HepG2 (cell line): ENCODE measurements around the gene RNF10. TPM values are rescaled to one million over a fixed set of nuclear protein-coding genes. Genes with fewer than 3 reads are reported as not detected.

Source experiments
- ATAC-seq: fragments of 200-7000 bp; cut with Tn5 transposase; 3 replicates; pipeline ENCODE4 v1.9.1; 2020; ENCODE audit warnings: mild to moderate bottlenecking, moderate library complexity
- BruUV-seq: library from RNA; stranded (reverse); fragments of 400-500 nt; replicated peaks from 2 replicates; lab custom pipeline; 2021; lab: Mats Ljungman, UMichigan
- CTCF ChIA-PET: fragments of 300-600 bp; formaldehyde crosslinking; extraction: SDS; loops from one replicate; lab custom pipeline; 2021; ENCODE audit warnings: low total read pairs, inconsistent platforms, low intra/inter-chr PET ratio; lab: Yijun Ruan, JAX
- POLR2A ChIA-PET: fragments of 350-600 bp; sonication (Branson Sonifier 250); formaldehyde crosslinking; loops from one replicate; lab custom pipeline; 2020; ENCODE audit warnings: antibody characterized with exemption, inconsistent platforms; lab: Yijun Ruan, JAX
- DNase-seq: peaks from one replicate; pipeline ENCODE4 v3.0.0-alpha.2; 2015; ENCODE audit warnings: low spot score
- FAIRE-seq: peaks from 3 replicates; lab custom pipeline; 2011; peaks lifted over from hg19 to GRCh38; lab: Jason Lieb, UNC
- H2AFZ ChIP-seq: one replicate; pipeline ENCODE4 v1.6.1; 2011; ENCODE audit warnings: low read length, inconsistent platforms
- H3K27ac ChIP-seq: fragments of 300-600 bp; 3 replicates; pipeline ENCODE4 v1.8.0; 2011; ENCODE audit warnings: mixed run types, mild to moderate bottlenecking, mixed read lengths, low read length, inconsistent platforms; ENCODE audit not compliant: insufficient read depth; ENCODE audit errors: extremely low read length
- H3K27me3 ChIP-seq, 2 experiments: fragments of 200-600 bp in 1 of 2; 2 replicates in 1 of 2; 3 replicates in 1 of 2; pipeline versions ENCODE4 v1.6.0 to v1.8.0; 2011; ENCODE audit warnings: low read length in 2 of 2, mild to moderate bottlenecking in 2 of 2, moderate library complexity in 2 of 2, inconsistent platforms in 1 of 2; ENCODE audit not compliant: insufficient read depth in 2 of 2, control insufficient read depth in 1 of 2
- H3K36me3 ChIP-seq, 2 experiments: fragments of 200-600 bp in 1 of 2; replicated peaks in 1 of 2; 2 replicates in 1 of 2; 3 replicates in 1 of 2; pipeline versions ENCODE4 v1.5.1 to v1.8.0; 2011; ENCODE audit warnings: low read length in 2 of 2, inconsistent platforms in 1 of 2; ENCODE audit not compliant: insufficient read depth in 2 of 2, control insufficient read depth in 1 of 2
- H3K4me1 ChIP-seq: 2 replicates; pipeline ENCODE4 v1.5.1; 2012; ENCODE audit warnings: low read length, inconsistent platforms; ENCODE audit not compliant: insufficient read depth
- H3K4me2 ChIP-seq: 2 replicates; pipeline ENCODE4 v1.6.0; 2011; ENCODE audit warnings: low read depth, low read length, inconsistent platforms
- H3K4me3 ChIP-seq, 3 experiments: fragments of 200-600 bp in 1 of 3; sonication (generic), shearing (Covaris generic) in 1 of 3; replicated peaks in 1 of 3; 2 replicates each; pipeline ENCODE4 v1.5.1; 2011 to 2016; ENCODE audit warnings: low read length in 3 of 3, inconsistent platforms in 2 of 3, low read depth in 2 of 3, mild to moderate bottlenecking in 2 of 3, control low read depth in 1 of 3, mixed read lengths in 1 of 3; ENCODE audit not compliant: insufficient read depth in 1 of 3
- H3K79me2 ChIP-seq: one replicate; pipeline ENCODE4 v1.6.1; 2011; ENCODE audit warnings: low read length, inconsistent platforms; ENCODE audit not compliant: insufficient read depth
- H3K9ac ChIP-seq: 2 replicates; pipeline ENCODE4 v1.6.0; 2011; ENCODE audit warnings: mild to moderate bottlenecking, low read depth, low read length, inconsistent platforms; ENCODE audit not compliant: insufficient read depth
- H3K9me3 ChIP-seq: 2 replicates; pipeline ENCODE4 v1.5.1; 2012; ENCODE audit warnings: mild to moderate bottlenecking, low read length
- H4K20me1 ChIP-seq: 2 replicates; pipeline ENCODE4 v1.6.0; 2011; ENCODE audit warnings: inconsistent platforms, mild to moderate bottlenecking, low read length, moderate library complexity; ENCODE audit not compliant: insufficient read depth
- FOXJ3 ChIP-seq: sonication (generic); formaldehyde crosslinking; IDR thresholded peaks from 2 replicates; pipeline ENCODE4 v1.4.0; 2020; ENCODE audit warnings: missing genetic modification reagents, mild to moderate bottlenecking, borderline replicate concordance
- KDM1A ChIP-seq: IDR thresholded peaks from 2 replicates; pipeline ENCODE4 v1.6.1; 2016; ENCODE audit warnings: missing compliant biosample characterization
- NFKBIZ ChIP-seq: IDR thresholded peaks from 2 replicates; pipeline ENCODE4 v1.6.1; 2018; ENCODE audit warnings: missing genetic modification reagents, missing compliant biosample characterization
- SMARCC2 ChIP-seq: fragments of 450-650 bp; IDR thresholded peaks from 2 replicates; pipeline ENCODE4 v1.6.1; 2017; ENCODE audit warnings: antibody characterized with exemption, mild to moderate bottlenecking
- ZBTB43 ChIP-seq: sonication (generic); formaldehyde crosslinking; conservative IDR thresholded peaks from 2 replicates; pipeline ENCODE4 v1.4.0; 2020; ENCODE audit warnings: missing genetic modification reagents
- ZNF264 ChIP-seq: sonication (generic); formaldehyde crosslinking; IDR thresholded peaks from 2 replicates; pipeline ENCODE4 v1.4.0; 2020; ENCODE audit warnings: missing genetic modification reagents
- ZNF280D ChIP-seq: sonication (generic); formaldehyde crosslinking; IDR thresholded peaks from 2 replicates; pipeline ENCODE4 v1.5.1; 2020; ENCODE audit warnings: mild to moderate bottlenecking, missing genetic modification reagents
- ZNF318 ChIP-seq: sonication (generic); formaldehyde crosslinking; IDR thresholded peaks from 2 replicates; pipeline ENCODE4 v1.4.0; 2020; ENCODE audit warnings: mild to moderate bottlenecking, missing genetic modification reagents
- ZNF484 ChIP-seq: sonication (generic); formaldehyde crosslinking; IDR thresholded peaks from 2 replicates; pipeline ENCODE4 v1.5.1; 2020; ENCODE audit warnings: mild to moderate bottlenecking, low read depth, missing genetic modification reagents, borderline replicate concordance
- ZNF850 ChIP-seq: sonication (generic); formaldehyde crosslinking; conservative IDR thresholded peaks from 2 replicates; pipeline ENCODE4 v1.9.0; 2021; ENCODE audit warnings: mild to moderate bottlenecking, missing genetic modification reagents
- WGBS: methylation state at CpG from one replicate; pipeline ENCODE4 v1.1.6; 2017; ENCODE audit warnings: low lambda C conversion rate; 5-methylcytosine and 5-hydroxymethylcytosine counted together
- in situ Hi-C: cut with HindIII; loops from 2 replicates; pipeline ENCODE4 v1.10.0; 2017; ENCODE audit warnings: low pct_unique_long_range_greater_than_20kb; ENCODE audit not compliant: extremely low pct_ligation_motif_present
- intact Hi-C: fragments of 100-400 bp; cut with micrococcal nuclease; formaldehyde crosslinking; loops from one replicate; pipeline ENCODE4 v1.10.0; 2022; ENCODE audit not compliant: unreplicated experiment
- polyA plus RNA-seq, 8 experiments: library from polyadenylated mRNA; depleted of rRNA in 3 of 8; stranded (reverse) in 7 of 8; unstranded in 1 of 8; fragments of >200 nt; fragmentation: Illumina TruSeq in 4 of 8; extraction: Trizol in 4 of 8; gene quantifications; 2 replicates each; pipeline versions ENCODE4 v1.2.1 to v1.2.3, GENCODE V29; 2011 to 2016; ENCODE audit warnings: low read depth in 4 of 8, missing spikeins in 1 of 8, mixed read lengths in 1 of 8; ENCODE audit not compliant: insufficient read depth in 1 of 8
- total RNA-seq, 5 experiments: library from RNA; depleted of rRNA; stranded (reverse); fragments of >200 nt; fragmentation: Illumina TruSeq; extraction: Trizol; gene quantifications; 2 replicates each; pipeline ENCODE4 v1.2.3, GENCODE V29; 2016; ENCODE audit warnings: low read depth in 1 of 5

Gene RNF10
- total and polyA plus RNA-seq, 2 of the 13 experiments (the other 11 are each of a cell fraction or from before 2014, with no cell fraction given) = 62.5 to 88.0 TPM

- Histone ChIP-seq H3K9me3 (no peaks in the 10 kb centered on the region), H3K4me2 (no peak overlapping the region), H3K9ac (no peak overlapping the region), H3K79me2 (no peaks in the 10 kb centered on the region), H3K4me3 (no peak overlapping the region), H4K20me1 (no peaks in the 10 kb centered on the region), H3K27me3 (peaks cover 0 to 11% of the 10 kb centered on the region in 2 experiments; a peak in 1 of 5 replicates), H3K27ac (no peak overlapping the region), H3K36me3 (no peaks in the 10 kb centered on the region), H3K4me1 (no peaks in the 10 kb centered on the region), H2AFZ (no peak overlapping the region)
- in situ Hi-C loops = no loop called here
- BruUV-seq = no TSS peak
- ChIA-PET CTCF (no interaction called here), POLR2A (no interaction called here)
- FAIRE-seq = no peak
- ATAC-seq = no peak
- intact Hi-C loops = no loop called here
- TF ChIP-seq ZBTB43 (CRISPR knock-in tag) = no peak
- no peak for TF ChIP-seq ZNF484 (CRISPR knock-in tag)
- no peak for TF ChIP-seq ZNF264 (CRISPR knock-in tag)
- TF ChIP-seq ZNF280D (CRISPR knock-in tag) = no peak
- no peak for TF ChIP-seq NFKBIZ
- TF ChIP-seq FOXJ3 (CRISPR knock-in tag) = no peak
- TF ChIP-seq SMARCC2 = no peak
- TF ChIP-seq KDM1A (CRISPR knock-in tag) = no peak
- TF ChIP-seq ZNF318 (CRISPR knock-in tag) = no peak
- TF ChIP-seq ZNF850 (CRISPR knock-in tag) = no peak
- DNase-seq = no peak
- WGBS = 6% methylated on average over 4 of the region's 4 CpGs
Observed at GRCh38 chr12:120610560-120610959, 76.4 kb downstream of the RNF10 start.
